AG09319 (cell line): ENCODE measurements around the gene KIF18A.

Experiments
- DNase-seq: peaks from one replicate; pipeline ENCODE4 v3.0.0-alpha.2; 2010; ENCODE audit warnings: low read depth; ENCODE audit errors: extremely low read depth
- TF ChIP-seq, protein P1 (sequence below): IDR thresholded peaks from 2 replicates; pipeline ENCODE4 v1.5.1; 2011; ENCODE audit warnings: low read depth, mild to moderate bottlenecking, inconsistent platforms, low read length, moderate library complexity

KIF18A gene

GRCh38 chr11:28107750-28108618 is at the start of gene KIF18A, which contains the start of gene METTL15:
Gene KIF18A (minus strand): TSS chr11:28108156. CDS start chr11:28097947, 10,209 bp downstream.
Gene METTL15 (plus strand): TSS chr11:28108388. CDS start chr11:28113335, 4,947 bp downstream.
- TF ChIP-seq, protein P1, sequence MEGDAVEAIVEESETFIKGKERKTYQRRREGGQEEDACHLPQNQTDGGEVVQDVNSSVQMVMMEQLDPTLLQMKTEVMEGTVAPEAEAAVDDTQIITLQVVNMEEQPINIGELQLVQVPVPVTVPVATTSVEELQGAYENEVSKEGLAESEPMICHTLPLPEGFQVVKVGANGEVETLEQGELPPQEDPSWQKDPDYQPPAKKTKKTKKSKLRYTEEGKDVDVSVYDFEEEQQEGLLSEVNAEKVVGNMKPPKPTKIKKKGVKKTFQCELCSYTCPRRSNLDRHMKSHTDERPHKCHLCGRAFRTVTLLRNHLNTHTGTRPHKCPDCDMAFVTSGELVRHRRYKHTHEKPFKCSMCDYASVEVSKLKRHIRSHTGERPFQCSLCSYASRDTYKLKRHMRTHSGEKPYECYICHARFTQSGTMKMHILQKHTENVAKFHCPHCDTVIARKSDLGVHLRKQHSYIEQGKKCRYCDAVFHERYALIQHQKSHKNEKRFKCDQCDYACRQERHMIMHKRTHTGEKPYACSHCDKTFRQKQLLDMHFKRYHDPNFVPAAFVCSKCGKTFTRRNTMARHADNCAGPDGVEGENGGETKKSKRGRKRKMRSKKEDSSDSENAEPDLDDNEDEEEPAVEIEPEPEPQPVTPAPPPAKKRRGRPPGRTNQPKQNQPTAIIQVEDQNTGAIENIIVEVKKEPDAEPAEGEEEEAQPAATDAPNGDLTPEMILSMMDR, result no peak
- DNase-seq, result peak; percentile 99

DNA sequence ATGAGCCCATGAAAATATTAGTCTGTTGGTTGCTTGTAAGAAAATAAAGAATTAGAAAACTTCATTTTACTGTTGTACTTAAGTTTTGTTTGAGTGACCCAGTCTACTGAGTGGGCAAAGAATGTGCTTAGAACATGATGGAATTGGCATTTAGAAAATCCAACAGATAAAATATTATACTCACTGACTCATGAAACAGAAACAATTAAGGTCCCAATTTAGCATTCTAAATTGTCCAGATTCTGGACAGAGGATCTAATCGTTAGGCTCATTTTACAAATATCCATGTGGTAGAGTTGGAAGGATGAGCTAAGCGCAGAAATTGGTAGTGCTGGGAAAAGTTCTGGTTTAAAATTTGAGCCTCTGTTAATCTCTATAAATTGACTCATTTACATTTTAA is 45.6 kb upstream of the KIF18A start:
- TF ChIP-seq, protein P1, result no peak
- no peak for DNase-seq

- TF ChIP-seq, protein P1, result no peak
- no peak for DNase-seq
Measured at GRCh38 chr11:28152743-28153142, 44.8 kb upstream of the KIF18A start.

- TF ChIP-seq, protein P1, result no peak
- DNase-seq, result peak; percentile 51
Measured at GRCh38 chr11:28146123-28146751, 38.3 kb upstream of the KIF18A start.

DNA sequence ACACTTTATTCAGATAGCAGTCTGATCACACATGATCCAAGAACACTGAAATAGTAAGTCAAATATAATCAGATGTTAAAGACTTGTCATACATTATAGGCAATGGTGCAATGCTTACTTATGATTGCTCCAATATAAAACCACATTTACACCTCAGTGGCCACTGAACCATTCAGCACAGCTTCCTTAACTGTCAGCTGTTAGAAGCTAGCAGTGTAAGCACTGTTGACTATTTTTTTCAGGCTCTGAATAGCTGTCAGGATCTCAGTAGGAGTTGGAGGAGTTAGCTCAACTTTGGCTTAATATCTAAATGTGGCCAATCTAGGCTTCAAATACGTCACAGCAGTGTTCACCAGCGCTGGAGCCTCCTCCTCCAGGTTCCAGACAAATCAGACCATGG is 36.9 kb upstream of the KIF18A start:
- DNase-seq, result no peak
- TF ChIP-seq, protein P1, result no peak

- DNase-seq, result no peak
- TF ChIP-seq, protein P1, result no peak
Measured at GRCh38 chr11:28142724-28143123, 34.8 kb upstream of the KIF18A start.
